ENCODE results near the gene UBE2D2. TPM values are rescaled to one million over a fixed set of nuclear protein-coding genes. Genes with fewer than 3 reads are reported as not detected.

Gene UBE2D2
- total and polyA plus RNA-seq, 2 experiments from 2014 or later, result 120 to 172 TPM

DNA sequence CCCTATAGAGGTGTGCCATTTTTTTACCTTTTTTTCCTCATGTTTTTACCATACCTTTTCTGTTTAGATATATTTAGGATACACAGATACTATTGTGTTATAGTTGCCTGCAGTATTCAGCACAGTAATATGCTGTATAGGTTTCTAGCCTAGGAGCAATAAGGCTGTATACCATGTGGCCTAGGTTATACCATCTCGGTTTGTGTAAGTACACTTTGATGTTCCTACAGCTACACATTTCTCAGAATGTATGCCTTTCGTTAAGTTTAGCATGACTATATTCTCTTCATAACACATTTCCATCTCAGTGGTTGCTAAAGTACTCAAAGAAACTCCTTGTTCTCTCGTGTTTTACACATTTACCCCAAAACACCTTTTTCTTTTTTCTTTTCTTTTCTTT, 23.0 kb downstream of the UBE2D2 start:
- Histone ChIP-seq H3K27me3 (ENCODE audit: insufficient read depth) (no peaks in the 10 kb centered on the region), H3K36me3 (ENCODE audit: insufficient read depth) (no peaks in the 10 kb centered on the region), H3F3A (replicated peaks; ENCODE audit: low read depth) (0 out of 2 replicates have a peak, but pooled peaks cover 15% of the 10 kb centered on the region), H2AFZ (no peak overlapping the region), H3K4me1 (ENCODE audit: insufficient read depth) (no peaks in the 10 kb centered on the region), H3K79me2 (replicated peaks; ENCODE audit: insufficient read depth) (peaks cover 100% of the 10 kb centered on the region), H3K4me2 (no peak overlapping the region), H3K4me3 (no peak overlapping the region), H3K27ac (ENCODE audit: low read depth) (no peak overlapping the region), H4K20me1 (replicated peaks; ENCODE audit: insufficient read depth) (peaks cover 58% of the 10 kb centered on the region), H3K9me2 (ENCODE audit: insufficient read depth) (no peaks in the 10 kb centered on the region)
- no peak for ATAC-seq
- Mint-ChIP-seq H3K36me3 (ENCODE audit: low read depth) (peaks cover 37% of the 10 kb centered on the region), H3K9me3 (no peaks in the 10 kb centered on the region; the same call in 1 of the 3 replicates), H3K27me3 (ENCODE audit: insufficient read depth, low read depth, poor library complexity) (peaks cover 4% of the 10 kb centered on the region), H3K4me3 (no peak overlapping the region), H3K4me1 (no peaks in the 10 kb centered on the region), H3K27ac (no peak overlapping the region)
- TF ChIP-seq EZH2phosphoT487 (IDR thresholded peaks at IDR 0.05; ENCODE audit: unreplicated experiment) (no peak), JUNB (IDR thresholded peaks at IDR 0.05; ENCODE audit: unreplicated experiment) (no peak), CREB1 (CRISPR knock-in tag; IDR thresholded peaks at IDR 0.05; ENCODE audit: low read depth) (no peak), EZH2 (IDR thresholded peaks at IDR 0.05; ENCODE audit: low read depth, unreplicated experiment) (no peak), POLR2AphosphoS5 (IDR thresholded peaks at IDR 0.05; ENCODE audit: low read depth) (no peak), STAT1 (IDR thresholded peaks at IDR 0.05; ENCODE audit: unreplicated experiment) (no peak), ZNF114 (CRISPR knock-in tag; IDR thresholded peaks at IDR 0.05) (no peak), ZNF331 (CRISPR knock-in tag; IDR thresholded peaks at IDR 0.05; ENCODE audit: low read depth) (no peak), NANOG (IDR thresholded peaks at IDR 0.05; ENCODE audit: borderline replicate concordance) (no peak)
- TF ChIP-seq, protein P1, sequence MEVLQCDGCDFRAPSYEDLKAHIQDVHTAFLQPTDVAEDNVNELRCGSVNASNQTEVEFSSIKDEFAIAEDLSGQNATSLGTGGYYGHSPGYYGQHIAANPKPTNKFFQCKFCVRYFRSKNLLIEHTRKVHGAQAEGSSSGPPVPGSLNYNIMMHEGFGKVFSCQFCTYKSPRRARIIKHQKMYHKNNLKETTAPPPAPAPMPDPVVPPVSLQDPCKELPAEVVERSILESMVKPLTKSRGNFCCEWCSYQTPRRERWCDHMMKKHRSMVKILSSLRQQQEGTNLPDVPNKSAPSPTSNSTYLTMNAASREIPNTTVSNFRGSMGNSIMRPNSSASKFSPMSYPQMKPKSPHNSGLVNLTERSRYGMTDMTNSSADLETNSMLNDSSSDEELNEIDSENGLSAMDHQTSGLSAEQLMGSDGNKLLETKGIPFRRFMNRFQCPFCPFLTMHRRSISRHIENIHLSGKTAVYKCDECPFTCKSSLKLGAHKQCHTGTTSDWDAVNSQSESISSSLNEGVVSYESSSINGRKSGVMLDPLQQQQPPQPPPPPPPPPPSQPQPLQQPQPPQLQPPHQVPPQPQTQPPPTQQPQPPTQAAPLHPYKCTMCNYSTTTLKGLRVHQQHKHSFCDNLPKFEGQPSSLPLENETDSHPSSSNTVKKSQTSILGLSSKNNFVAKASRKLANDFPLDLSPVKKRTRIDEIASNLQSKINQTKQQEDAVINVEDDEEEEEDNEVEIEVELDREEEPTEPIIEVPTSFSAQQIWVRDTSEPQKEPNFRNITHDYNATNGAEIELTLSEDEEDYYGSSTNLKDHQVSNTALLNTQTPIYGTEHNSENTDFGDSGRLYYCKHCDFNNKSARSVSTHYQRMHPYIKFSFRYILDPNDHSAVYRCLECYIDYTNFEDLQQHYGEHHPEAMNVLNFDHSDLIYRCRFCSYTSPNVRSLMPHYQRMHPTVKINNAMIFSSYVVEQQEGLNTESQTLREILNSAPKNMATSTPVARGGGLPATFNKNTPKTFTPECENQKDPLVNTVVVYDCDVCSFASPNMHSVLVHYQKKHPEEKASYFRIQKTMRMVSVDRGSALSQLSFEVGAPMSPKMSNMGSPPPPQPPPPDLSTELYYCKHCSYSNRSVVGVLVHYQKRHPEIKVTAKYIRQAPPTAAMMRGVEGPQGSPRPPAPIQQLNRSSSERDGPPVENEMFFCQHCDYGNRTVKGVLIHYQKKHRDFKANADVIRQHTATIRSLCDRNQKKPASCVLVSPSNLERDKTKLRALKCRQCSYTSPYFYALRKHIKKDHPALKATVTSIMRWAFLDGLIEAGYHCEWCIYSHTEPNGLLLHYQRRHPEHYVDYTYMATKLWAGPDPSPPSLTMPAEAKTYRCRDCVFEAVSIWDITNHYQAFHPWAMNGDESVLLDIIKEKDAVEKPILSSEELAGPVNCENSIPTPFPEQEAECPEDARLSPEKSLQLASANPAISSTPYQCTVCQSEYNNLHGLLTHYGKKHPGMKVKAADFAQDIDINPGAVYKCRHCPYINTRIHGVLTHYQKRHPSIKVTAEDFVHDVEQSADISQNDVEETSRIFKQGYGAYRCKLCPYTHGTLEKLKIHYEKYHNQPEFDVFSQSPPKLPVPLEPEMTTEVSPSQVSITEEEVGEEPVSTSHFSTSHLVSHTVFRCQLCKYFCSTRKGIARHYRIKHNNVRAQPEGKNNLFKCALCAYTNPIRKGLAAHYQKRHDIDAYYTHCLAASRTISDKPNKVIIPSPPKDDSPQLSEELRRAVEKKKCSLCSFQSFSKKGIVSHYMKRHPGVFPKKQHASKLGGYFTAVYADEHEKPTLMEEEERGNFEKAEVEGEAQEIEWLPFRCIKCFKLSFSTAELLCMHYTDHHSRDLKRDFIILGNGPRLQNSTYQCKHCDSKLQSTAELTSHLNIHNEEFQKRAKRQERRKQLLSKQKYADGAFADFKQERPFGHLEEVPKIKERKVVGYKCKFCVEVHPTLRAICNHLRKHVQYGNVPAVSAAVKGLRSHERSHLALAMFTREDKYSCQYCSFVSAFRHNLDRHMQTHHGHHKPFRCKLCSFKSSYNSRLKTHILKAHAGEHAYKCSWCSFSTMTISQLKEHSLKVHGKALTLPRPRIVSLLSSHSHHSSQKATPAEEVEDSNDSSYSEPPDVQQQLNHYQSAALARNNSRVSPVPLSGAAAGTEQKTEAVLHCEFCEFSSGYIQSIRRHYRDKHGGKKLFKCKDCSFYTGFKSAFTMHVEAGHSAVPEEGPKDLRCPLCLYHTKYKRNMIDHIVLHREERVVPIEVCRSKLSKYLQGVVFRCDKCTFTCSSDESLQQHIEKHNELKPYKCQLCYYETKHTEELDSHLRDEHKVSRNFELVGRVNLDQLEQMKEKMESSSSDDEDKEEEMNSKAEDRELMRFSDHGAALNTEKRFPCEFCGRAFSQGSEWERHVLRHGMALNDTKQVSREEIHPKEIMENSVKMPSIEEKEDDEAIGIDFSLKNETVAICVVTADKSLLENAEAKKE (CRISPR knock-in tag; IDR thresholded peaks at IDR 0.05), result no peak
- TF ChIP-seq, protein P2, sequence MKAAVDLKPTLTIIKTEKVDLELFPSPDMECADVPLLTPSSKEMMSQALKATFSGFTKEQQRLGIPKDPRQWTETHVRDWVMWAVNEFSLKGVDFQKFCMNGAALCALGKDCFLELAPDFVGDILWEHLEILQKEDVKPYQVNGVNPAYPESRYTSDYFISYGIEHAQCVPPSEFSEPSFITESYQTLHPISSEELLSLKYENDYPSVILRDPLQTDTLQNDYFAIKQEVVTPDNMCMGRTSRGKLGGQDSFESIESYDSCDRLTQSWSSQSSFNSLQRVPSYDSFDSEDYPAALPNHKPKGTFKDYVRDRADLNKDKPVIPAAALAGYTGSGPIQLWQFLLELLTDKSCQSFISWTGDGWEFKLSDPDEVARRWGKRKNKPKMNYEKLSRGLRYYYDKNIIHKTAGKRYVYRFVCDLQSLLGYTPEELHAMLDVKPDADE (IDR thresholded peaks at IDR 0.05), result no peak
- TF ChIP-seq, protein P3, sequence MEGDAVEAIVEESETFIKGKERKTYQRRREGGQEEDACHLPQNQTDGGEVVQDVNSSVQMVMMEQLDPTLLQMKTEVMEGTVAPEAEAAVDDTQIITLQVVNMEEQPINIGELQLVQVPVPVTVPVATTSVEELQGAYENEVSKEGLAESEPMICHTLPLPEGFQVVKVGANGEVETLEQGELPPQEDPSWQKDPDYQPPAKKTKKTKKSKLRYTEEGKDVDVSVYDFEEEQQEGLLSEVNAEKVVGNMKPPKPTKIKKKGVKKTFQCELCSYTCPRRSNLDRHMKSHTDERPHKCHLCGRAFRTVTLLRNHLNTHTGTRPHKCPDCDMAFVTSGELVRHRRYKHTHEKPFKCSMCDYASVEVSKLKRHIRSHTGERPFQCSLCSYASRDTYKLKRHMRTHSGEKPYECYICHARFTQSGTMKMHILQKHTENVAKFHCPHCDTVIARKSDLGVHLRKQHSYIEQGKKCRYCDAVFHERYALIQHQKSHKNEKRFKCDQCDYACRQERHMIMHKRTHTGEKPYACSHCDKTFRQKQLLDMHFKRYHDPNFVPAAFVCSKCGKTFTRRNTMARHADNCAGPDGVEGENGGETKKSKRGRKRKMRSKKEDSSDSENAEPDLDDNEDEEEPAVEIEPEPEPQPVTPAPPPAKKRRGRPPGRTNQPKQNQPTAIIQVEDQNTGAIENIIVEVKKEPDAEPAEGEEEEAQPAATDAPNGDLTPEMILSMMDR (conservative IDR thresholded peaks at IDR 0.05; ENCODE audit: low read depth in 2 of 2), result no peak
- TF ChIP-seq, protein P4, sequence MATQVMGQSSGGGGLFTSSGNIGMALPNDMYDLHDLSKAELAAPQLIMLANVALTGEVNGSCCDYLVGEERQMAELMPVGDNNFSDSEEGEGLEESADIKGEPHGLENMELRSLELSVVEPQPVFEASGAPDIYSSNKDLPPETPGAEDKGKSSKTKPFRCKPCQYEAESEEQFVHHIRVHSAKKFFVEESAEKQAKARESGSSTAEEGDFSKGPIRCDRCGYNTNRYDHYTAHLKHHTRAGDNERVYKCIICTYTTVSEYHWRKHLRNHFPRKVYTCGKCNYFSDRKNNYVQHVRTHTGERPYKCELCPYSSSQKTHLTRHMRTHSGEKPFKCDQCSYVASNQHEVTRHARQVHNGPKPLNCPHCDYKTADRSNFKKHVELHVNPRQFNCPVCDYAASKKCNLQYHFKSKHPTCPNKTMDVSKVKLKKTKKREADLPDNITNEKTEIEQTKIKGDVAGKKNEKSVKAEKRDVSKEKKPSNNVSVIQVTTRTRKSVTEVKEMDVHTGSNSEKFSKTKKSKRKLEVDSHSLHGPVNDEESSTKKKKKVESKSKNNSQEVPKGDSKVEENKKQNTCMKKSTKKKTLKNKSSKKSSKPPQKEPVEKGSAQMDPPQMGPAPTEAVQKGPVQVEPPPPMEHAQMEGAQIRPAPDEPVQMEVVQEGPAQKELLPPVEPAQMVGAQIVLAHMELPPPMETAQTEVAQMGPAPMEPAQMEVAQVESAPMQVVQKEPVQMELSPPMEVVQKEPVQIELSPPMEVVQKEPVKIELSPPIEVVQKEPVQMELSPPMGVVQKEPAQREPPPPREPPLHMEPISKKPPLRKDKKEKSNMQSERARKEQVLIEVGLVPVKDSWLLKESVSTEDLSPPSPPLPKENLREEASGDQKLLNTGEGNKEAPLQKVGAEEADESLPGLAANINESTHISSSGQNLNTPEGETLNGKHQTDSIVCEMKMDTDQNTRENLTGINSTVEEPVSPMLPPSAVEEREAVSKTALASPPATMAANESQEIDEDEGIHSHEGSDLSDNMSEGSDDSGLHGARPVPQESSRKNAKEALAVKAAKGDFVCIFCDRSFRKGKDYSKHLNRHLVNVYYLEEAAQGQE (IDR thresholded peaks at IDR 0.05; ENCODE audit: unreplicated experiment), result no peak
- DNase-seq (ENCODE audit: low spot score), result no peak
